Thoracic aorta (tissue), 2 donors: ENCODE measurements around the gene DCAKD. TPM values are rescaled to one million over a fixed set of nuclear protein-coding genes. Genes with fewer than 3 reads are reported as not detected.
"Not testable (repeated sequence)": the region's sequence is repeated elsewhere in the genome, so short reads cannot be mapped to it uniquely, and the experiment has no call there.

Experiments
- ATAC-seq: fragments of 150-250 bp; one replicate; pipeline ENCODE4 v1.8.0; 2017; ENCODE audit warnings: low read depth; ENCODE audit not compliant: insufficient number of reproducible peaks, low FRiP score
- DNase-seq: peaks from one replicate; pipeline ENCODE4 v3.0.0-alpha.2; 2020; ENCODE audit warnings: low spot score
- H3K27ac ChIP-seq, 2 donors: fragments of 200-600 bp; sonication (generic); 1 replicate in 1 of 2; 2 replicates in 1 of 2; pipeline ENCODE4 v1.5.1; 2016; ENCODE audit warnings: mild to moderate bottlenecking in 2 of 2, moderate library complexity in 2 of 2
- H3K27me3 ChIP-seq: fragments of 200-600 bp; sonication (generic); replicated peaks from 2 replicates; pipeline ENCODE4 v1.6.0; 2016; ENCODE audit warnings: mild to moderate bottlenecking; ENCODE audit not compliant: insufficient read depth
- H3K36me3 ChIP-seq: fragments of 200-600 bp; sonication (generic); one replicate; pipeline ENCODE4 v1.5.1; 2016
- H3K4me1 ChIP-seq, 2 donors: fragments of 200-600 bp; sonication (generic); 1 replicate in 1 of 2; 2 replicates in 1 of 2; pipeline versions ENCODE4 v1.5.1 to v1.6.0; 2016; ENCODE audit warnings: low read depth in 2 of 2, mild to moderate bottlenecking in 1 of 2; ENCODE audit not compliant: control insufficient read depth in 1 of 2
- H3K4me3 ChIP-seq: fragments of 200-600 bp; sonication (generic); 2 replicates; pipeline ENCODE4 v1.5.1; 2016; ENCODE audit warnings: mild to moderate bottlenecking
- H3K9me3 ChIP-seq: fragments of 200-600 bp; sonication (generic); 2 replicates; pipeline ENCODE4 v1.5.1; 2016
- total RNA-seq, 2 donors: library from RNA; depleted of rRNA; stranded (reverse); fragments of >200 nt; gene quantifications; one replicate each; pipeline versions ENCODE4 v1.1.0 to v1.2.3, GENCODE V29; 2016
- TF ChIP-seq, protein P1 (sequence below): fragments of 200-600 bp; sonication (generic); IDR thresholded peaks from one replicate; pipeline ENCODE4 v1.5.1; 2019; ENCODE audit warnings: antibody characterized with exemption

The DCAKD gene
- total RNA-seq, 2 donors from 2014 or later, result 34.6 to 56.5 TPM

DNA sequence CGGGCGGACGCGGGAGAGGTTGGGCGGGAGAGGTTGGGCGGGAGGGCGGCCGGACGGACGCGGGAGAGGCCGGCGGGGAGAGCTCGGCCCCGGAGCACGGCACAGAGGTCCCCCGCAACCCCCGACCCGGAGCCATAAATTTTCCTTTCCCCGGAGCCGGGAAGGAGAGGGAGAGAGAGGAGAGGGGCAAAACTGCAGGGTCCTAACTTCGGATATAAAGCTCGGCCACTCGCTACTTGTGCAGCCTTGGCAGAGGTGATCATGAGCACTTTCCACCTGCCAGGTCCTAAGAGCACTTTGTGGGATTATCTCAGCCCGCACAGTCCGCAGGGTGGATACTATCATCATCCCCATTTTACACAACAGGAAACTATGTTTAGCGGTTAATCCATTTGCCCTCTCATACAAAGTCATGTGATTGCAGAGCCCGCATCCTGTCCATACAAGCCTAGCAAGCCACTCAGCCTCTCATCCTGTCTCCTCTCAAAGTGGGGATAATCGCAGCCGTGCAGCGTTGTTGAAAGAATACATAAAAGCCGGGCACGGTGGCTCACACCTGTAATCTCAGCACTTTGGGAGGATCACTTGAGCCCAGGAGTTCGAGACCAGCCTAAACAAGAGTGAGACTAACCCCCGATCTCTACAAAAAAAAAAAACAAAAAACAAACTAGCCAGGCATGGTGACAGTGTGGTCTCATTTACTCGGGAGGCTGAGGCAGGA lies 780 bp upstream of the DCAKD start:
- no peak for ATAC-seq
- peak overlapping the region; percentile 75 to 81 for H3K27ac ChIP-seq
- TF ChIP-seq, protein P1, sequence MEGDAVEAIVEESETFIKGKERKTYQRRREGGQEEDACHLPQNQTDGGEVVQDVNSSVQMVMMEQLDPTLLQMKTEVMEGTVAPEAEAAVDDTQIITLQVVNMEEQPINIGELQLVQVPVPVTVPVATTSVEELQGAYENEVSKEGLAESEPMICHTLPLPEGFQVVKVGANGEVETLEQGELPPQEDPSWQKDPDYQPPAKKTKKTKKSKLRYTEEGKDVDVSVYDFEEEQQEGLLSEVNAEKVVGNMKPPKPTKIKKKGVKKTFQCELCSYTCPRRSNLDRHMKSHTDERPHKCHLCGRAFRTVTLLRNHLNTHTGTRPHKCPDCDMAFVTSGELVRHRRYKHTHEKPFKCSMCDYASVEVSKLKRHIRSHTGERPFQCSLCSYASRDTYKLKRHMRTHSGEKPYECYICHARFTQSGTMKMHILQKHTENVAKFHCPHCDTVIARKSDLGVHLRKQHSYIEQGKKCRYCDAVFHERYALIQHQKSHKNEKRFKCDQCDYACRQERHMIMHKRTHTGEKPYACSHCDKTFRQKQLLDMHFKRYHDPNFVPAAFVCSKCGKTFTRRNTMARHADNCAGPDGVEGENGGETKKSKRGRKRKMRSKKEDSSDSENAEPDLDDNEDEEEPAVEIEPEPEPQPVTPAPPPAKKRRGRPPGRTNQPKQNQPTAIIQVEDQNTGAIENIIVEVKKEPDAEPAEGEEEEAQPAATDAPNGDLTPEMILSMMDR, result no peak
- DNase-seq, result no peak
- peaks cover 11 to 25% of the 10 kb centered on the region in 2 donors for H3K4me1 ChIP-seq
- no peaks in the 10 kb centered on the region for H3K27me3 ChIP-seq
- H3K9me3 ChIP-seq, result no peaks in the 10 kb centered on the region
- peak overlapping the region; percentile 70 for H3K4me3 ChIP-seq
- H3K36me3 ChIP-seq, result no peaks in the 10 kb centered on the region

DNA sequence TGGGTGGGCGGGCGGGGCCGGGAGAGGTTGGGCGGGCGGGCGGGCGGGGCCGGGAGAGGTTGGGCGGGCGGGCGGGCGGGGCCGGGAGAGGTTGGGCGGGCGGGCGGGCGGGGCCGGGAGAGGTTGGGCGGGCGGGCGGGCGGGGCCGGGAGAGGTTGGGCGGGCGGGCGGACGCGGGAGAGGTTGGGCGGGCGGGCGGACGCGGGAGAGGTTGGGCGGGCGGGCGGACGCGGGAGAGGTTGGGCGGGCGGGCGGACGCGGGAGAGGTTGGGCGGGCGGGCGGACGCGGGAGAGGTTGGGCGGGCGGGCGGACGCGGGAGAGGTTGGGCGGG lies 254 bp upstream of the DCAKD start:
- not testable (repeated sequence) for H3K9me3 ChIP-seq, H3K27ac ChIP-seq, DNase-seq, ATAC-seq, H3K27me3 ChIP-seq, H3K36me3 ChIP-seq
- peak overlapping the region; percentile 70 for H3K4me3 ChIP-seq
- H3K4me1 ChIP-seq, result peaks cover 11 to 25% of the 10 kb centered on the region in 2 donors

DNA sequence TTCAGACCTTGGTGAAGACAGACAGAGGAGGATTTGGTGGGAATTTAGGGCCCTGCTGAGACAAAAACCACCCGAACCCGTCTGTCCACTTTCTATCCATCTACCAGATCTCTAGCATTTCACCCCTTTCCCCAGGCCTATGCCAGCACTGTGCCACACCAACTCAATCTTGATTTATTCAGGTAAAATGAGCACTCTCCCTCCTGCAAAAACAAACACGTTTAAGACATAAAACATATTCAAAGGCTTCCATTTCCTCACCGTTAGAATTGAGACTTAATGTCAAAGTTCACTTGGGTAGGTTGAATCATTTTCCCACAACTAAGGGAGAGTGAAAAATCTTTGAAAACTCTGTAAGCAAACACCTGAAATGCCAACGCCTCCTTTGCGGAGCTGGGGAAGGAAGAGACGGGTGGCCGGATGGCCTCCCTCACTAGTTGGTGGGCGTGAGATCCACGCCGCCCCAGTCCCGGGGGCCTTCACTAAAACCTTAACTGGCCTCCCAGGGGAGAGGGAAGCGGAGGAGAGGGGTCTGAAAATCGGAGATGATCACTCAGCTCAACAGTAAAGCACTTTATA lies 862 bp downstream of the DCAKD start:
- no peak for ATAC-seq
- Histone ChIP-seq H3K4me1 (peaks cover 11 to 28% of the 10 kb centered on the region in 2 donors), H3K36me3 (no peaks in the 10 kb centered on the region), H3K9me3 (no peaks in the 10 kb centered on the region), H3K27ac (peak overlapping the region; percentile 82 to 98), H3K4me3 (peak overlapping the region; percentile 94), H3K27me3 (no peaks in the 10 kb centered on the region)
- TF ChIP-seq, protein P1, result no peak
- no peak for DNase-seq

DNA sequence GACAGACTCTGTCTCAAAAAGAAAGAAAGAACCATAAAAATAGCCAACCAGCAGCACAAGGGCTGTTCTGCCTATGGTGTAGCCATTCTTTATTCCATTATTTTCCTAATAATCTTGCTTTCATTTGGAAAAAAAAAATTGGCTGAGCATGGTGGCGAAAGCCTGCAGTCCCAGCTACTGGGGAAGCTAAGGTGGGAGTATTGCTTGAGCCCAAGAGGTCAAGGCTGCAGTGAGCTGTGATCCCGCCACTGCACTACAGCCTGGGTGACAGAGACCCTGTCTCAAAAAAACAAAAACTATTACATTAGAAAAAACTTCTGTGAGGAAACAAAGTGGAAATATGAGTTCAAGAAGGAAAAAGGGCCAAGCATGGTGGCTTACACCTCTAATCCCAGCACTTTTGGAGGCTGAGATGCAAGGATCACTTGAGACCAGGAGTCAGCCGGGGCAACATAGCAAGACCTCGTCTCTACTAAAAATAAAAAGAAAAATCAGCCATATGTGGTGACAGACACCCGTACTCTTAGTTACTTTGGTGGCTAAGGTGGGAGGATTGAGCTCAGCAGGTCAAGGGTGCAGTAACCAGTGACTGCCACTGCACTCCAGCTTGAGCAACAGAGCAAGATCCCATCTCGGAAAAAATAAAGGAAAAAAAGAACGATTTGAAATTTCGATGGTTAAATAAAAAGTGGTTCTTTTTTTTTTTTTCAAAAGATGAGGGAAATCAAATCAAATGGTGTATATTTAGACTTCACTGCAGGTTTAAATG lies 2.5 kb downstream of the DCAKD start:
- Histone ChIP-seq H3K9me3 (no peaks in the 10 kb centered on the region), H3K4me3 (no peak overlapping the region), H3K4me1 (peaks cover 11 to 41% of the 10 kb centered on the region in 2 donors), H3K27ac (peak overlapping the region in 1 of 2 donors; percentile 21), H3K36me3 (no peaks in the 10 kb centered on the region), H3K27me3 (no peaks in the 10 kb centered on the region)
- TF ChIP-seq, protein P1, result peak; percentile 38
- DNase-seq, result no peak
- no peak for ATAC-seq

DNA sequence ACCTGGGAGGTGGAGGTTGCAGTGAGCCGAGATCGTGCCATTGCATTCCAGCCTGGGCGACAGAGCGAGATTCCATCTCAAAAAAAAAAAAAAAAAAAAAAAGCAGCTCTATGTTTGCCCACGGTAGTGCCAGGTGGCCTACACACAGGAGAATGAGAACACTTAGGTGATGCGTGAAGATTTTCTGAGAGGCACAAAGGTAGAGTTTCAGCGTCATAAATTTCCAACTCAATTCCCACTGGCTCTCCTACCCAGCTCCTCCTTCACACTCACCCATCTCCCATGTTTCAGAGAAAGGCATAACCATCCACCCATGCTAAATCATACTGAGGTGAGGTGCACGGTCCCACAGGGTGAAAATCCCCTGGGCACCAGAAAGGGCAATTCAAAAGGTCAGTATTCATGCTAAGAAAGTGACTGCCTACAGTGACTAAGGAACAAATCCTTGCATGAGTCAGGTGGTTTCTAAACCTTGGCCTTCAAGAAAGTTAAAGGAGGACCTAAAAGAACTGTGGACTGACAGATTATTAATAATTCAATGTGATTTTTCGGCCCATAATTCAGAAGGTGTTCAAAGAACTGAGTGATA lies 4.8 kb downstream of the DCAKD start:
- Histone ChIP-seq H3K4me1 (peaks cover 17 to 64% of the 10 kb centered on the region in 2 donors), H3K27ac (no peak overlapping the region)
- no peak for DNase-seq

More for the DNA sequence above, 4.8 kb downstream of the DCAKD start:
- TF ChIP-seq, protein P1, result no peak
- H3K36me3 ChIP-seq, result no peaks in the 10 kb centered on the region
- H3K9me3 ChIP-seq, result no peaks in the 10 kb centered on the region
- no peak overlapping the region for H3K4me3 ChIP-seq
- no peak for ATAC-seq
- no peaks in the 10 kb centered on the region for H3K27me3 ChIP-seq
